GM21717 (cell line): ENCODE measurements around the gene ESCO1.
"Not testable (repeated sequence)": the region's sequence is repeated elsewhere in the genome, so short reads cannot be mapped to it uniquely, and the experiment has no call there.

Source experiments
- ATAC-seq: cut with Tn5 transposase; IDR thresholded peaks from one replicate; pipeline ENCODE4 v1.9.1; 2021; ENCODE audit warnings: mild to moderate bottlenecking, moderate library complexity; ENCODE audit not compliant: unreplicated experiment

ESCO1 gene, protein sequence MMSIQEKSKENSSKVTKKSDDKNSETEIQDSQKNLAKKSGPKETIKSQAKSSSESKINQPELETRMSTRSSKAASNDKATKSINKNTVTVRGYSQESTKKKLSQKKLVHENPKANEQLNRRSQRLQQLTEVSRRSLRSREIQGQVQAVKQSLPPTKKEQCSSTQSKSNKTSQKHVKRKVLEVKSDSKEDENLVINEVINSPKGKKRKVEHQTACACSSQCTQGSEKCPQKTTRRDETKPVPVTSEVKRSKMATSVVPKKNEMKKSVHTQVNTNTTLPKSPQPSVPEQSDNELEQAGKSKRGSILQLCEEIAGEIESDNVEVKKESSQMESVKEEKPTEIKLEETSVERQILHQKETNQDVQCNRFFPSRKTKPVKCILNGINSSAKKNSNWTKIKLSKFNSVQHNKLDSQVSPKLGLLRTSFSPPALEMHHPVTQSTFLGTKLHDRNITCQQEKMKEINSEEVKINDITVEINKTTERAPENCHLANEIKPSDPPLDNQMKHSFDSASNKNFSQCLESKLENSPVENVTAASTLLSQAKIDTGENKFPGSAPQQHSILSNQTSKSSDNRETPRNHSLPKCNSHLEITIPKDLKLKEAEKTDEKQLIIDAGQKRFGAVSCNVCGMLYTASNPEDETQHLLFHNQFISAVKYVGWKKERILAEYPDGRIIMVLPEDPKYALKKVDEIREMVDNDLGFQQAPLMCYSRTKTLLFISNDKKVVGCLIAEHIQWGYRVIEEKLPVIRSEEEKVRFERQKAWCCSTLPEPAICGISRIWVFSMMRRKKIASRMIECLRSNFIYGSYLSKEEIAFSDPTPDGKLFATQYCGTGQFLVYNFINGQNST

DNA sequence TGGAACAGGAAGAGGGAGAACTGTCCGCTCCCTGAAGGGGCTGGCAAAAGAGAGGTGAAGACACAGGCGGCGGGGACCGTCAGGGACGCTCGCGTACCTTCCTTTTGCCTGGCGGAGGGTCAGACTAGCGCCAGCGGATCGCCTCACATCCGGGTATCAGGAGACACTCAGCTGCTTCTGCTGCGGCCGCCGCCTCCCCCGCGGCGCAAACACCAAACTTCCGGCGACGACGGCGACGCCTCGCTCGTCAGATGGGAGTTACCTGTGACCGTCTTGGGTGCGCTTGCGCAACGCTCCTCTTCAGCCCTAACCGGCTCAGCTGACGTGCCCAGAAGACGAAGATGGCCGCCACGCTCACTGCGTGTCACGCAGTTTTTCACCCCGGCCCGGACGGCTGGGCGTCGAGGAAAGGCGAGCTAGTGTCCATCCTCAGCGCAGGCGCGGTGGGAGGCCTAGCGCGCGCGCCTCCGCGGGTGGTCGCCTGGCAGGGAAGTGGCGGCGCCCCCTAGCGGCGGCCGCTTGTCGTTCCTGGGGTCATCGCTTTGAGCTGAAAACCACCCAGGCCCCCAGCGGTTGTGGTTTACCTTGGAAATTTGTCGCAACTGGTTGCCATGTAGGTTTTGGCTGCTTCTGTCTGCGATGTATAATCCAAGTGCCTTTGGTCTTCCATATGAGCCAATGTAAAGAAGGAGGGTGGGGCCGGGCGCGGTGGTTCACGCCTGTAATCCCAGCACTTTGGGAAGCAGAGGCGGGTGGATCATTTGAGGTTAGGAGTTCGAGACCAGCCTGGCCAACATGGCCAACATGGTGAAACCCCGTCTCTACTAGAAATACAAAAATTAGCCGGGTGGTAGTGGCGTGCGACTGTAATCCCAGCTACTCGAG, at the start of gene ESCO1:
TSS of gene ESCO1 (minus strand) at position 179 of the 885 bp plus-strand sequence. CDS start 25,861 bp downstream, outside the sequence.
- ATAC-seq = peak; percentile 84

DNA sequence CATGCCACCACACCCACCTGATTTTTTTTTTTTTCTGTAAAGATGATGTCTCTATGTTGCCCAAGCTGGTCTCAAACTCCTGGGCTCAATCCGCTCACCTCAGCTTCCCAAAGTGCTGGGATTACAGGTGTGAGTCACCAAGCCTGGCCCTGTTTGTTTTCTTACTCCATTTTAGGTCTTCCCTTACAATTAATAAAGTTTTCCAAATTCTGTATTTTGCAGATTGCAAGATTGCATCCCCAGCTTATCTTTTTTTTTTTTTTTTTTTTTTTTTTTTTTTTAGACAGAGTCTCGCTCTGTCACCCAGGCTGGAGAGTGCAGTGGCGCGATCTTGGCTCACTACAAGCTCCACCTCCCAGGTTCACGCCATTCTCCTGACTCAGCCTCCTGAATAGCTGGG, 39.9 kb upstream of the ESCO1 start:
- not testable (repeated sequence) for ATAC-seq

DNA sequence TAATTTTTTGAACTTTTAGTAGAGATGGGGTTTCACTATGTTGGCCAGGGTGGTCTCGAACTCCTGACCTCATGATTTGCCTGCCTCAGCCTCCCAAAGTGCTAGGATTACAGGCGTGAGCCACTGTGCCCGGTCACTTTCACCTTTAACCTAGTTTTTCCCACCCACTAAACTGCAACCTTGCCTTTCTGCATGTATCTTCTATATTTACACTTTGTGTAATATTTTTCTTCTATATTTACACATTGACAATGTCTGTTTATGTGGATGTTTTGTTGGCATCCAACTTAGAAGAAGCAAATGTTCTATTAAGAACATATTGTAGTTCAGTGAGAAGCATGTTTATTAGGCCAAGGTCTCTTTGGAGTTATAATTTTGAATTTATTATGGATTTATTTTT, 38.3 kb upstream of the ESCO1 start:
- no peak for ATAC-seq

DNA sequence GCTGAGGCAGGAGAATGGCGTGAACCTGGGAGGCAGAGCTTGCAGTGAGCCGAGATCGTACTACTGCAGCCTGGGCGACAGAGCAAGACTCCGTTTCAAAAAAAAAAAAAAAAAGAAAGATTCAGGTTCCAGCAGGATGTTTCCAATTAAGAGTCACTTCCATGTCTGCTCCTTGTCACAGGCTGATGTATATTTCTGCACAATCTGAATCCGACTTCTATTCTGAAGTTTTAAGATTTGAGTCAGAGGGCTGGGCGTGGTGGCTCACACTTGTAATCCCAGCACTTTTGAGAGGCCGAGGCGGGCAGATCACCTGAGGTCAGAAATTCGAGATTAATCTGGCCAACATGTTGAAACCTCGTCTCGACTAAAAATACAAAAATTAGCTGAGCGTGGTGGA, 36.3 kb upstream of the ESCO1 start:
- no peak for ATAC-seq

DNA sequence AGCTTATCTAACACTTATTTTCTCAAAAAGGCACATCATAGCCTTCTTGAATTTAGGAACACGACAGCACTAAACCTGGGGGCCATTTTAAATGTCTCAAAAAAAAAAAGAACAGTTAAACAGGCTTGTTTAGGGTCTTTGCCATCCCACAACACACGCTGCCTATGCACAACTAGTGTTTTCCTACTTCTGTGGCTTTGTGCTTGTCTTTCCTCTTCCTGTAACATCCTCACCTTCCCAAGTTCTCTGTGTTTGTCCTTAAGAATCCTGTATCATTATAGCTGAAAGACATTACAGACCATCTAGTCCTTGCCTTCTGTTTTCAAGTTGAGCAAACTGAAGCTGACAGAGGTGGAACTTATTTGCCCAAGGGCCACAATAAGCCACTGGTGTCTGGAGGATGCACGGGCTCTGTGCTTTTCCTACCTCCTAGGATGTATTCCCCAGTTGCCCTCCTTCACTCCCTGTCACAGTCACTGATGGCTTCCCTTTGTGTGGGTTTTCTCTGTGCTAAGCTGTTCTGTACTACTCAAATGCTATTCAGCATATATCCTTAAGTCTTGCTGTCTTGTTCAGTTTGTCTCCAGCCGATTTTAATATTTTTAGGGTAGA, 34.2 kb upstream of the ESCO1 start:
- ATAC-seq = no peak

DNA sequence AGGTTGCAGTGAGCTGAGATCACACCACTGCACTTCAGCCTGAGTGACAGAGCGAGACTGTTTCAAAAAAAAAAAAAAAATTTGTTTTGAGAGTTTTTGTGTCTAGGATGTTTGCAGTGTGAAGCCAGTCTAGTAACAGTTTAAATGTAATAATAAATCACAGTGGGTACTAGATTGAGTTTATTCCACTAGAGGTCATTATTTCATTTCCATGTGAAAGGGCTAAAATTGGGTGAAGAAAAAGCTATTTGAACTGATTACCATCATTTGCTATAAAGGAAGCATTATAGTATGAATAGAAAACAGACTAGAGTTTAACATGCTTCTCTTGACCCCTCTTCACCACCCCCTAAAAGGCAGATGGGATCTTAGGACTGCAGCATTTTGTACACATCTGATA, 31.9 kb upstream of the ESCO1 start:
- no peak for ATAC-seq

DNA sequence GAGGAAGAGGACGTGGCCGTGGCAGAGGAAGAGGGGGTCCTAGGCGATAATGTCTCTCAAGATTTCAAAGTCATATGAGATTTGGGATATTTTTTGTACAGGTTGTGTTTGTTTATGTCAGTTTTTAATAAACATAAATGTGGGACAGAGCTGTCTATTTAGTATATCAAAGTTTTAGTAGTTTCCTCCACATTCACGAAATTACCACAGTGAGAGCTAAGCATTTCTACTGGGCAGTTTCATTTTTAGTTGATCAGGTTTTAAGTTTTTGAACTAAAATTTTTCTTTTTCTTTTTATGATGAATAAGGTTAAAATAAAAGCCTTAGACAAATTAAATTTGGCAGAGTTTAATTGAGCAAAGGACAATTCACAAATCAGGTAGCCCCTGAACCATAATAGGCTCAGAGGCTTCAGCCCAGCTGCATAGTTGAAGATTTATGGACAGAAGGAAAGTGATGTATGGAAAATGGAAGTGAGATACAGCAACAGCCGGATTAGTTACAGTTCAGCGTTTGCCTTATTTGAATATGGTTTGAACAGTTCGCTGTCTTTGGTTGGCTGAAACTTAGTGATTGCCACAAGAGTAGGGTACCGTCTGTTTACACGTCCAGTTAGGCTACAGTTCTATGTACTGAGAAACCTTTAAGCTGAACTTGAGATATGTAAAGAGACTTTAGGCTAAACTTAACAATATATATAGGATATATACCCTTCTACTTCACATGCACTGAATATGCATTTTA, 28.8 kb upstream of the ESCO1 start:
- ATAC-seq = peak; percentile 94

DNA sequence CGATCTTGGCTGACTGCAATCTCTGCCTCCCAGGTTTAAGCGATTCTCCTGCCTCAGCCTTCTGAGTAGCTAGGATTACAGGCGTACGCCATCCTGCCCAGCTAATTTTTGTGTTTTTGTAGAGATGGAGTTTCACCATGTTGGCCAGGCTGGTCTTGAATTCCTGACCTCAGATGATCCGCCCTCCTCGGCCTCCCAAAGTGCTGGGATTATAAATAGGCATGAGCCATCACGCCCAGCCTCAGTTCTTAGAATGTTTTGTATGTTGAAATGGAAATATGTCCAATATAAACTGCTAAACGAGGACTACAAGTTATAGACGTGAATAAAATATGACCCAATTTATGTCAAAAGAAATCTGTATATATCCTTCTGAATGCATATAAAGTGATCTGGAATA, 21.1 kb upstream of the ESCO1 start:
- not testable (repeated sequence) for ATAC-seq

DNA sequence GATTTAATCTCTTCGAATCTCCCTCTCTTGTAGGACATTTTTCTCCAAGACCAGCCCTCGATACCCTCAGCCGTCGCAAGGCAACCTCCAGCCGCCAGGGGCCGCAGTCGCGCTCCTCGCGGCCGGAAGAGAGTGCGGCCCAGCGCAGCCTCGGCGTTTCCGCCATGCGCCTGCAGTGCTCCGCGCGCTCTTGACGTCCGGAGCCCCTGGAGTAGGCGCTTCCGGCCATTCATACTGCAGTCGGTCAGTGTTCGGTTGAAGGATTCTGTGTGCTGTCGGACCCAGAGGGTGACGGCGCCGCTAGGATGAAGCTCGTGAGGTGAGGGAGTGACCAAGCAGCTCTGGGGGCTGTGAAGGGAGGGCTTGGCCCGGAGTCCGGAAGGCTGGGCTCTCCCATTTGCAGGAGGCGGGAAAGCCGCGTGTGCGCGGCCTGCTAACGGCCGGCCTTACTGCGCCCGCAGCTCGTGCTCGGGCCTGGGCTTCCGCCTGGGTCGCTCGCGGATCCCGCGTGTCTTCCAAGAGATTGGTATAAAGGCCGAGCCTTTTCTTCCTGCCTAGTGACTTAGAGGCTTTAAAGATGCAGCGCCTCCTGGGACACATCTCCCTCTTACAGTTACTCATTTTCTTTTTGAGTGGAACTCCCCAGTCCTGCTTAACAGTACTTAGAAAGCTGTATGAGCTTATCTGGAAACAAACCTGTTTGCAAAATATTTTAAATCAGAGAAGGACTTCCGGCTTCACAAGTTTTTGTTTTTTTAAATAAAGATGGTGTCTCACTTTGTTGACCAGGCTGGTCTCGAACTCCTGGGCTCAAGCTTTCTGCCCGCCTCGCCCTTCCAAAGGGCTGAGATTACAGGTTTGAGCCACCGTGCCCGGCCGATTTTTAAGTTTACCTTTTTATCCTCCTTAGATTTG, 11.9 kb upstream of the ESCO1 start, which contains the start of gene SNRPD1:
TSS of gene SNRPD1 (plus strand) at position 190 of the 915 bp plus-strand sequence. CDS start at position 306, 116 bp downstream.
- peak; percentile 98 for ATAC-seq

DNA sequence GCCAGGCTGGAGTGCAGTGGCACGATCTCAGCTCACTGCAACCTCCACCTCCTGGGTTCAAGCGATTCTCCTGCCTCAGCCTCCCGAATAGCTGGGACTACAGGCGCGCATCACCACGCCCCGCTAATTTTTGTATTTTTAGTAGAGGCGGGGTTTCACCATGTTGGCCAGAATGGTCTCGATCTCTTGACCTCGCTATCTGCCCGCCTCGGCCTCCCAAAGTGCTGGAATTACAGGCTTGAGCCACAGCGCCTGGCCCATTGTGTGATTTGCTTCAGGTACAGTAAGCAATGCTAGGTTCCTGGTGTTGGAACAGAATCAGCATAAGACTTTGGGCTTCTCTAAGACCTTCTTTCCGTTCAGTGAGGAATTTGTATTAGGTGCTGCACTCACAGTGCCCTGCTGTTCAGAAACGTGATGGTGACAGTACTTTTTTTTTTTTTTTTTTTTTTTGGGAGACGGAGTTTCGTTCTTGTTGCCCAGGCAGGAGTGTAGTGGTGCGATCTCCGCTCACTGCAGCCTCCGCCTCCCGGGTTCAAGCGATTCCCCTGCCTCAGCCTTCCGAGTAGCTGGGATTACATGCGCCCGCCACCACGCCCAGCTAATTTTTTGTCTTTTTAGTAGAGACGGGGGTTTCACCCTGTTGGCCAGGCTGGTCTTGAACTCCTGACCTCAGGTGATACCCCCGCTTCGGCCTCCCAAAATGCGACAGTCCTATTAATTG, 11.1 kb upstream of the ESCO1 start:
- not testable (repeated sequence) for ATAC-seq

DNA sequence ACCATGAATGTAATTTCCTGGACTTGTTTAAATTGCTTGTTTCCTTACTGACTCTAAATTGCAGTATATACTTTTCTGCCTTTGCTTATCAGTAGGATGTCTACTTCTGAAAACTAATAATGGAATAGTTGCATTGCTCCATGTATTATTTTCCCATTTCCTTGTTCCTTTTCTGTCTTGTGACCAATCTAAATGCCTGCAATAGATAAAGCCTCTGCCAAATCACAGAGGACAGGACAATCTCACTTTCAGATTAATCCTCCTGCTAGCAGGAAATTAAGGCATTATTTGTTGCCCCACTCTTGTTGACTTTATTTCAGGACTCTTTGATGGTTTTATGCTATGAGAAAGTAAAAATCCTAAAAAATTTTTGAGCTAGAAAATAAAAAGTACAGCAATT, 4.7 kb upstream of the ESCO1 start:
- ATAC-seq = no peak

DNA sequence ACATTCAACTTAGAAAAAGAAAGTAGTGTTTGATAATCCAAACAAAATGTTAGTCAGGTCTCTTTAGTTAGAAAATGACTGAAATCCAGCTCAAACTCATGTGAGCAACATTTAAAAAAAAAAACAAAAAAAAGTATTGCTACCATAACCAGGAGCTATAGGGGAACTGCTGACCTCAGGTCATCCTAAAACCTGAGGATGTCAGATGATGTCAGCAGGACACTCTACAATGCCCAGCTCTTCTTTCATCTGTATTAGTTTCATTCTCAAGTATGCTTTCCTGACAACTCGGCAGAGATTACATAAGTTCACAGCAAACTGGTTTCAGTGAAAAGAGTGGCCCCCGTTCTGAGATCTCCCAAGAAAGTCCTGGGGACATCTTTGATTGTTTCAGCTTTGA, 4.2 kb upstream of the ESCO1 start:
- ATAC-seq = no peak

DNA sequence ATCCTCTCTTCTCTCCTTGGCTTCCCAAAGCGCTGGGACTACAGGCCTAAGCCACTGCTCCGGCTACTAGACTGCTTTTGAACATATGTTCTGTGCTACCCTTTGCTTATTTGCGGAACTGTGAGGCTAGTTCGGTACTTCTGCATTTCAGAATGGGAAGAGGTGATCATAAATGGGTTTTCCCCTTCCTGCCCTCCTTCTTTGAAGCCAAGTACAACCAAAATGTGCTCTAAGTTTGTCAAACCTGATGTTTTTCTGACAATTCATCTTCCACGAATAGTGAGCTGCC, 1.7 kb upstream of the ESCO1 start:
- no peak for ATAC-seq

DNA sequence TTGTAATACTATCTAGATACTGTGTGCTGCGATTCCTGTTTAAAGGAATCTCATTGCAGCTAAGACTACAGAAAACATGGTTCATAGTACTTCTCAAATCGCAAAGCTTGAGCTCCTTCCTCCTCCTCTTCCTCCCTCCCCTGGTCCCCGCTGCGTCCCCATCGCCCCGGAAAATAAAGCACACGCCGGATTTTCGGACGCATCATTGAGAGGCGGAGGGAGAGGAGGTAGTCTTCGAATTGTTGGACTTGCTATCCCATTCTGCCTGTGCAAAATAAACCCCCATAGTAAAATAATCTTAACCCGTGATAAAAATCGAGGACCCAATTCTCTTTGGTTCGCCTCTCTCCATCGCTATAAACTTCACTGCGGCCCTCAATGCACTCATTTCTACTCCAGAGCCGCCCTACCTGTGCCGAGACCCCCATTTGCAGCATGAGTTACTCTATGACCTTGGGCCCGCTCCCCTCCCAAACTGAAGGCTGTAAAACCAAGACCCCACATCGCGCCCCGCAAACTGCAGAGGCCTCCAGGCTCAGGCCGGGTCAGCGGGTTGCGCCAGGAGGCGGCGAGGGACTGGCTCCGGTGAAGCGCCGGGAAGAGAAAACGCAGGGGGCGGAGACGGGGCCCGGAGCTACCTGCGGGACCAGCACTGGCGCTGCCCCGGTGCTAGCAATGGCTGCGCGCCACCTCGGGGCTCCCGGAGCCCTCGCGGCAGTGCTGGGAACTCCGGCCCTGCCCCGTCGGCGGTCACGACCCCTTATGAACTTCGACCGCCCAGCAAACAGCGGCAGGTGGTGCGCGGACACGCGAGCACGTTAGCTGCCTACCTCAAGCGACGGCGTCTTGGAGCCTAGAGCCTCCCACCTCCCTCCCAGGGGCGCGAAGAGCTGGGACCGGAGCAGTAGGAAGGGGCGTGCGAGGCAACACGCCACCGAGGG, 649 bp downstream of the ESCO1 start:
- ATAC-seq = peak; percentile 45

DNA sequence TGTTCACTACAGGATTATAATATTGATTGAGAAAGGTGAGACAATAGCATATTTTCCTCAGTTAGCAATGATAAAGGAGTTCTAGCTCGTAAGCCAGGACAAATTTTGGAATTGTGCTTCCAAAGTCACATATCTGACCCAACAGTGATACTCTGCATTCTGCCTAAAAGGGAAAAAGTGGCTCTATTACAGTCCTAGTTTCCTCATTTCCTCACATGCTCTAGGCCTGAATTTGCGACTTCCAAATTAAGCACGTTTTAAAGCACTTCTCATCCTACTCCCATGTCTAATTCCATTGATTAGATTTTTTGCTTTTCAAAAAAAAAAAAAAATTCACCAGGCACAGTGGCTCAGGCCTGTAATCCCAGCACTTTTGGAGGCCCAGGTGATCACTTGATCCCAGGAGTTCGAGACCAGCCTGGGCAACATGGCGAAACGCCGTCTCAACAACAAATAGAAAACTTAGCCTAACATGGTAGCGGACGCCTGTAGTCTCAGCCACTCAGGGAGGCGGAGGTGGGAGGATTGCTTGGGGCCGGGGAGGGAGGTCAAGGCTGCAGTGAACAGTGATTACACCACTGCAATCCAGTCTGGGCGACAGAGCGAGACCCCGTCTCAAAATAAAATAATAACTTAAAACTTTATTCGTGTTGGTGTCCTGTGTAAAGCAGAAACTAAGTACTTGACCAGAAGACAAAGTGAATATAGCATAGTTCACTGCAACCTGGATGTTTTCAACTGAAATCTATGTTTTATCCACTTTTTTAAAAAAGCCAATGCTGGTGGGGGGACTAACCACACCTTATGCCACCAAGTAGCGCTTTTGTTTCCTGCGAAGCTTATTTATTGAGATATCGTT, 1.5 kb downstream of the ESCO1 start:
- ATAC-seq = no peak

DNA sequence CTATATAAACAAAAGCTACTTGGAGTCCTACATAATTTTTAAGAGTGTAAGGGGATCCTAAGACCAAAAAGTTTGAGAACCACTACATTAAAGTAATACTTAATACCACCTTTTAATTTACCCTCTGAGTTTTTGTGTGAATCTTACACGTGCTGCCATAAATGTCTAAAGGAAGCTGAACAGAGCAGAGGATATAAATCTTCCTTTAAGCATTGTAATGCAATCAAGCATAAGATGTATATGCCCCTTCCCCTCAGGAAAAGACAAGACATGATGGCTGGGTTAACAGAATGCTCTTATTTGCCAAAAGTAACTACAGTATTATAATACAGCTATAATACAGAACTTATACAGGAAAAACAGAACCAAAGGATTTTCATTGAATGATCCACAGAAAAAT, 2.9 kb downstream of the ESCO1 start:
- no peak for ATAC-seq
